GM19025 (cell line): Measurements from ENCODE around the gene MARCHF3.

ENCODE experiments used
- ATAC-seq: cut with Tn5 transposase; IDR thresholded peaks from one replicate; pipeline ENCODE4 v1.9.1; 2021; ENCODE audit warnings: mild to moderate bottlenecking, low read depth, moderate library complexity; ENCODE audit not compliant: unreplicated experiment

Gene MARCHF3

GRCh38 chr5:126888175-126888574, 142.2 kb downstream of the MARCHF3 start:
- ATAC-seq: no peak

- ATAC-seq: no peak
Observed at GRCh38 chr5:126884269-126884819, 146.0 kb downstream of the MARCHF3 start.

GRCh38 chr5:126883564-126884245, 146.7 kb downstream of the MARCHF3 start:
- ATAC-seq: no peak

GRCh38 chr5:126881821-126882600, 148.3 kb downstream of the MARCHF3 start:
- no peak for ATAC-seq

GRCh38 chr5:126878634-126879033, 151.7 kb downstream of the MARCHF3 start:
- no peak for ATAC-seq

- ATAC-seq: no peak
Observed at GRCh38 chr5:126878085-126878484, 152.3 kb downstream of the MARCHF3 start.

- ATAC-seq: no peak
Observed at GRCh38 chr5:126877602-126878001, 152.8 kb downstream of the MARCHF3 start.

GRCh38 chr5:126875303-126875785, 155.0 kb downstream of the MARCHF3 start:
- ATAC-seq: no peak

- no peak for ATAC-seq
Observed at GRCh38 chr5:126872561-126873354, 157.6 kb downstream of the MARCHF3 start.

GRCh38 chr5:126871441-126871840, 158.9 kb downstream of the MARCHF3 start:
- no peak for ATAC-seq

GRCh38 chr5:126869005-126869451, 161.3 kb downstream of the MARCHF3 start:
- no peak for ATAC-seq

GRCh38 chr5:126868338-126869004, 161.9 kb downstream of the MARCHF3 start:
- ATAC-seq: no peak

GRCh38 chr5:126866851-126867636, 163.3 kb downstream of the MARCHF3 start:
- no peak for ATAC-seq

GRCh38 chr5:126865299-126865698, 165.1 kb downstream of the MARCHF3 start:
- no peak for ATAC-seq

GRCh38 chr5:126864042-126864688, 166.2 kb downstream of the MARCHF3 start:
- ATAC-seq: no peak

GRCh38 chr5:126863402-126863801, 167.0 kb downstream of the MARCHF3 start:
- ATAC-seq: no peak

GRCh38 chr5:126858441-126858840, 171.9 kb downstream of the MARCHF3 start:
- no peak for ATAC-seq

GRCh38 chr5:126857472-126858410, 172.6 kb downstream of the MARCHF3 start:
- ATAC-seq: no peak
